Measurements from ENCODE around the gene TCF7L2.

TCF7L2 gene

DNA sequence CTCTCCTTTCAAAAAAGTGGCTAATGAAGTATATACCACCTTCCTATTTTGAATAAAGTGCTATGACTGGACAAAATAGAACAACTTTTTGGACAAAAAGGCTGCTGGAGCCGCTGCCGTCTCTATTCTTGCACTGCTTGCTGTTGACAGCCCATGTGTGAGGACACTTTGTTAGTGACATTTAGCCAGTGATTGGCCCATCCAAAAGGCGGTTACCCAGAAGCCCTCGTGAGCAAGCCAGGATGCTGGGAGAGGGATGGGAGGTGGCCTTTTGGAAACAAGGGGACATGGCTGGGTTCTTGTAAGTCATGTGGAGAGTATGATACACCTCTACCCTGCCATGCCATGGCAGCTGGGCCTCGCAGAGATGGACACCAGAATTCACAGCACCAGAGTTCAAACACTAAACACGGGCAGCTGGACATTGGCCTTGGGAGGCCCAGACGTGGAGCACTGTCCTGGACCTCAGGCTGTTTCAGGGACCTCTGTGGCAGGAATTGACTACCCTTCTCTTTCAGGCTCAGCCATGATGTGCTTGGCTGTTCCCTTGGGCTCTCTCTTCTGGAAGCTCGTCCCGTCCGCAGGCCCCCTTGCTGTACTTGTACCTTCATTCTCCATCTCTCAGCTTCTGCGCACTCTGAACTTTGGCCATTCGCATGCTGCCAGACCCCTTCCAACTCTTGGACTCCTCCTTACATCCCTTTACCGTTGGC is 118.3 kb downstream of the TCF7L2 start:
- no peak for DNase-seq

DNA sequence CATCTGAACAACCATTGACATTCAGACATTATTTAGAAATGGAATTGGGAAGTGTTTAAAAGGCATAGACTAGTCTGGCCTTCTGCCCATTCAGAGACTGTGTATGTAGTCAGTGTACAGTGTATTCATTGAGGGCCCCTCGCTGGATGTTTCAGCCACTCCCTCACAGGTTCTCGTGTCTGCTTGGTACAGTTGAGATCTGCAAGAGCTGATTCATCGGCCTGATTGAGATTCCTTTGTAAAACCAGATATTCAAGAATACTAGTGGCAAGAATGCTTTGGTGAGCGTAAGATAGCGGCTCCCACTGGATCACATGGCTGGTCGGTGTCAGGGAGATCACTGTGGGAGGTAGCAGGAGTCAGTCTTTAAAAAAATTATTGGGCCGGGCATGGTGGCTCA is 119.5 kb downstream of the TCF7L2 start:
- DNase-seq: peak; percentile 53

DNA sequence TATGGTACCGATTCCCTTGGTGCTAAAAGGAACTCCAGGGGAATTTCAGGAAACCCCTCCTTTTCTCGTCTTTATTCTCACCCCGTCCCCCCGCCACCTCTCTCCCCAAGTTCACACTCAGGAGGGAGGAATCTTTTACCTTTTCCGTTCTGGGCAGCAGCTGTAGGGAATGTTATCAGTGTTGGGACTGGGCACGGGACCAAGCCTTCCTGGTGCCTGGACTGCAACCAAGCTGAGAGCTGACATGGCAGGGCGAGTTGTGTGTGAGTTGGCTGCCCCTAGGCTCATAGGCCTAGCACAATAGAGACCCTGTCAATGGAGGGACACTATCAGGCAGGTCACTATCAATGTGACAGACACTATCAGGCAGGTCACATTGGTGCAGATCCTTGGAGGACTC is 121.4 kb downstream of the TCF7L2 start:
- no peak for DNase-seq

DNA sequence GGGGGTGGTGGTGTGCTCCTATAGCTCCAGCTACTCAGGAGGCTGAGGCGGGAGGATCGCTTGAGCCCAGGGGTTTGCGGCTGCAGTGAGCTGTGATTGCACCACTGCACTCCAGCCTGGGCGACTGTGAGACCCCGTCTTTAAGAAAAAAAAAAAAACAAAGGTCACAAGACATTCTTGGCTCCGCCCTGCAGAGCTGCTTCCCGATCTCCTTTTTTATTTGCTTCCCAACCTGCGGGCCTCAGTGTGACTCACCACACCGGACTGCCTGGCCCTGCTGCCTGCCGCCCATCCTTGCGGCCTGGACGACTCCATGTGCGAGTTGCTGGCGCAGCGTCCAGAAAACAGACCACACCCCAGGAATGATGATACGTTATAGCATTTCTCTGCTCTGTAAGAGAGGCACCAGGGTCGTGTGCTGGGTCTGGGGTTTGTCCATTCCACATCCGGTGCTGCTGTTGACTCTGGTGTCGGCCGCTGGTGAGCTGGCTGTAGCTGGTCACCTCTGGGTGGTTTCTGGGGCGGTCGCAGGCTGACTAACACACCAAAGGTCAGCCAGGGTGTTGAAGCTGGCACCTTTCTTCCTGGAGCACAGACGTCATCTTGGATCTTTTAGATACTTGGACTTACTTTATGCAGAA is 123.6 kb downstream of the TCF7L2 start:
- peak; percentile 89 for DNase-seq

DNA sequence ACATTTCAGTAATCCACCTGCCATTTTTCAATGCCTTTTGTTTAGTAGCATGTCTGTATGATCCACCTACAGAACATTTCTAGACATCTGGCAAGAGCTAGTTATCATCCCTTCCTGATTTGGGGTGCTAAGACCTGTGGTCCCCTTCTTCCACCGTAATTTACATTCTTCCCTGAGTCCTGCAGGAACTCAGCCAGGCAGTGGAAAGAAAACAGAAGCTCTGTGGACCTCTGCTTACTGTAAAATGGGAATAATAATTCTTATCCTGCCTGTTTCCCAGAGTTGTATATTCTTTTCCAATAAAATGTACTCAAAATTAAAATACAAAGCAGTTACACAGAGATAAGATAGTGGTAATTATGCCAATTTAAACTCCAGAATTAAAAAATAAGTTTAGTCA is 126.9 kb downstream of the TCF7L2 start:
- DNase-seq: no peak

DNA sequence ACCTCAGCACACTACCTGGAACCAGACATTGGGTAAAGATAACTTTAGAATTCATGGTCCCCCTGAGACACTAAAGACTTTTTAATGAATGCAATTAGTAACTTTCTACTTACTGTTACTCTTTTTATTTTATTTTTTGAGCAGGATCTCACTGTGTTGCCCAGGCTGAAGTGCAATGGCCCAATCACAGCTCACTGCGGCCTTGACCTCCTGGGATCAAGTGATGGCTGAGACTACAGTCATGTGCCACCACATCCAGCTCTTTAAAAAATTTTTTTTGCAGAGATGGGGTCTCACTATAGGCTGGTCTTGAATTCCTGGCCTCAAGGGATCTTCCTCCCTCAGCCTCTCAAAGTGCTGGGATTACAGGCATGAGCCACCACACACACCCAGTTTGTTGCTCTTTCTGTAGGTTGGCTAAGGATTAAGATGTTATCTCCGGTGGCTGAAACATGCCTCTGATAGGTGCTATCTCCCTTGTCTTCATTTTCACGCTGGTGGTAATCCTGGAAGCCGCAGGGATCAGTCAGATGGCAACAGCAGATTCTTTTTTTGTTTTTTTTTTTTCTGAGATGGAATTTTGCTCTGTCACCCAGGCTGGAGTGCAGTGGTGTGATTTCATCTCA is 128.3 kb downstream of the TCF7L2 start:
- no peak for DNase-seq

DNA sequence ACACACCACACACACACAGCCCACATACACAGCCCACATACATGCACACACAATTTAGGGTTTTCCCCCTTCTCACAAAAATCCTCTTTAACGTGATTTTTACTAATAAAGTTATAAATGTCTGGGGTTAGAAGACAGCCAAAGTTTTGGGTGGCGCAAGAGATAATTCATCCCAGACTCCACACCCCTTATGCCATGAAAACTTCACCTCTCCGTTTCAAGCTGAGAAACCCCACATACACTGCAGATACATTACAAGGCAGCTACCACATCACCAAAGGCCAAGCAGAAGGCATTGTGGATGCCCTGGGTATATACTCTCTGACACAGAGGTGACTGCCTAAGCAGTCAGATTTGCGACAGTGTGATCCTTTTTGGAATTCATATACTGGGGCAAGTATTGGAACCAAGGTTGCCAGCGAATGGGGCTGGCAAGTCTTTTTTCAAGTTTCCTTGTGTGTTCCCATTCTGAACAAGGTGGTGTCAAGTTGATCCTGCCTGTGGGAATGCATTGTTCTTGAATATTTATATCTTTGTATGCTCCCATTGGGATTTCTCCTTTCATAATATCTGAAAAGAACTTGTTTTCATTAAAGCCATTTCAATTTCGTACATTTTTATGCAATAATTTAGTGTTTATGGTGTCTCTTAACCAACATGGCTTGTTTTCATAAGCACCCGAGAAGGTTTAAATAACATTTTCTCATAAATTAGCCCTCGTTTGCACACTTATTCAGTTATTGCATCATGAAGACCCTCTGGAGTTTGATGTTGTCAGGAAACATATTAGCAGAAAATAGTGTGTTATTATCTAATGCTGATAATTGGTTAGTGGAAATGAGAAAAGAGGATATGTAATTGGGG is 130.2 kb downstream of the TCF7L2 start:
- no peak for DNase-seq

DNA sequence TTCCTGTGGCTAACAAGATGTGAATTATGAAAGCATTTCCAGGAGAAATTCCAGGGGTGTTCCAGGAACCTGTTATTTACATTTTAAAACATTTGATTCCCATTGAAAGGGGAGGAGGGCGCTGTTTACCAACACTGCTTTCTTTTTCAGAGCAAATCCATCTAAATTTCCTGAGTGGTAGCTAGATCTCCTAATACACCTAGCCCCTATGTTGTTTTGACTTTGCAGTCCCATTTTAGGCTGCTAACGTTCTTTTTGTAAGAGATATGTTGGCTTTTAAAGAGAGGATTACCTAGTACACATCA is 130.8 kb downstream of the TCF7L2 start:
- no peak for DNase-seq

DNA sequence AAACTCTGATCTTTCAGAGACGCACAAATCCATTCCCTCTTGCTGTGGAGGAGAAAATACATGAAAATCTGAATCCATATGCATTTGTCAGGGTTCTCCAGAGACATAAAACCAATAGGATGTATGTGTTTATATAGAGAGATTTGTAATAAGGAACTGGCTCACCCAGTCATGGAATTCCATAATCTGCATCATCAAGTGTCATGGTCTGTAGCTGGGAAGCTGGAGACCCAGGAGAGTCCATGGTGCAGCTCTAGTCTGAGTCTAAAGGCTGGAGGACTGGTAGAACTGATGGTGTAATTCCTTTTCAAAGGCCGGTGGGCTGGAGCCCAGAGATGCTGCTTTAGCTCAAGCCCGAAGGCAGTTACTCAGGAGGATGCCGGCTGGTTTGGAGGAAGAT is 134.0 kb downstream of the TCF7L2 start:
- DNase-seq: peak; percentile 69

DNA sequence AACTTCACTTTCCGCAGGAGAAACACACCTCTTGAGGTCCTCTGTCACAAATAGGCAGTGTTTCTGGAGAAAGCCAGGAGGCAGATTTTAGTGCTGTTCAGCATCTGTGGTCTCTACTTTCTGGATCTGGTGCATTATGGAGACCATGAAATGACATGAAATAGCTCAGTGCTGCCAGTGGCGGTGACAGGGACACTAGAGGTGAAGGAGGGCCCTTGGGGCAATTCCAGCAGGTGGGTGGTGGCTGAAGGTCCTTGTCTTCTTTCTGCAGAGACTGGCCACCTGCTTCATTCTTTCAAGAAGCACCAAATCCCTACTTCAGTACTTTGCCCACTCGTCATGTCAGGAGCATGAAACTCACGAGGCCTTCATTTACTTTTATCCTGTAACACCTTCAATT is 135.7 kb downstream of the TCF7L2 start:
- DNase-seq: no peak

DNA sequence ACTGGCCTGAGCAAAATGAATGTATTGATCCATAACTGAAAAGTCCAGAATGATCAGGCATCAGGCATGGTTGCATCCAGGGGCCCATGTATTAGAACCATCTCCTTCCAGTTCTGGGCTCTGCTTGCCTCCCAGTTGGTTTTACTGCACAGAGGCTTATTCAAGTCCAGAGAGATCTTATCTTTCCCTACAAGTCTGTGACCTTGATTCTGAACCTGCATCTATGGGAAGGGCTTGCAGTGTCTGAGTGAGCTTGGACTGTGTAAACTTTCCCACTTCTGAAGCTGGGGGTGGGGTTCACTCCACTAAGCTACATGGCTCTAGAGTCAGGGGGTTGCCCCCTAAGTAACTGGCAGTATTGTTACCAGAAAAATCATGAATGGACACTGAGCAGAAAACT is 136.2 kb downstream of the TCF7L2 start:
- DNase-seq: no peak

DNA sequence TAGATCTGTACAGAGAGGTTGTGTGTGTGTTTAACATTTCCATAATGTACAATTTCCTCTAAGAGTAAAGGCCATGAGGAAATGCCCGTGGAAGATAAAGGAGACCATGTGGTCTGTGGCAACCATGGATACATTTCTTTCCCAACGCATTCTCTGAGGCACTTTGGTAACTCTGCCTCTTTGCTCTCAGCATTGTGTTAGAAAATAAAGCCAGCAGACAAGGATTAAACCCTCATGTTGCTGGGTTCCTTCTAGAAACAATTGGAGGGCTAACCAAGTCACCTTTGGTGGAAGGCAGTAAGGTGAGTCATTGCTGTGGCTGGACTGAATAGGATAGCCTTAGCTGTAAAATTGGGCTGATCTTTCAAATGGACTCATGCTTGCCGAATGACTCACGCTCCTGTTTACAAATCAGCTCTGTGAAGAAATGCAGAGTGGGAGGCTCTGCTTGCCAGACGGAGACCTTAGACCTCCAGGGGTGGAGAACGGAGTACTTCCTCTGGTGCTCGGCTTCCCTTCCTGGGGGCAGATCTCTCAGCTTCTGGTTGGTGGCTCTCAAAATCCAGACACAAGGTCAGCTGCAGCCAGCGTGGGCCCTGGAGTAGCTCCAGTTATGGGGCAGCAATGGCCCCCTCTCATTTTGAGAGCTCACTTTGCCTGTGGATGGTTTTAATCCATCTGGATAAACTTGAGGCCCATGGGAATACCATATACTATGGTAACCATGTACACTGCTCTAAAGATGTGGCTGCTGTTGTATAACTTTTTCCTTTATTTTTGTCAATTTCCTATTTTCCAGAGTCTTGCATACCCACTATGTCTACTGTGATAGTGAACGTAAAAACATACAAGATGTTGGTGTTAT is 137.3 kb downstream of the TCF7L2 start:
- DNase-seq: peak; percentile 98

DNA sequence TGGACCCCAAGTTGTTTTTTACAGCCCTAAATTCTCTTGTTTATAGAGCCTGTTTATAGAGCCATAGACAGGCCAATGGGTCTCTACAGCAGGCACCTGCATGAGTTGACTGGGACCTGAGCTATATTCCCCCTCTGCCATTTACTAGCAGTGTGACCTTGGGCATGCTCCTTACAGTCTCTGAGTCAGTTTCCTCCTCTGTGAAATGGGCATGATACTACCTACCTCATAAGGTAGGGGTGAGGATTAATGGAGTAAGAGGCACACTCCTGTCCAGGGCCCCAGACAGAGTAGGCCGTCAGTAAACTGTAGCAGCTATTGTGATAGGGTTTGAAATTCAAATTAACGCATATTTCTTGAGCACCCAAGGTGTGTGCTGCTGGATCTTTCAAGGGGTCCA is 138.1 kb downstream of the TCF7L2 start:
- no peak for DNase-seq

DNA sequence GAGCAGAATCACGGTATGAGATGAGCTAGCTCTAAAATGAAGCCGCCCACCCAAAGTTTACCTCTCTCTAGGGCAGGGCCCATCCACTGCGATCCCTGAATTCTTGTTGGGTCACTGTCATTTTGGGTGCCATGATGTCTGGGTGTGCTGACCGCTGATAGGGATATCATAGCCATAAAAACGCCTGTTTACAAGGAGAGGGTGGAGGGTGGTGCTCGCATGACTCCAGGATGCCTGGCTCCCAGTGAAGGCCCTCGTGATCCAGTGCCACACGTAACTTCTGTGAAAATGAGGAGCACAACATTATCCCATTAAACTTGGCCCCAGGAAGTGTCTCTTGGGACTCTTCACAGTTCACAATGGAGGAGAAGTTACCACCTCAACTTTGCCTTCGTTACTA is 139.5 kb downstream of the TCF7L2 start:
- DNase-seq: no peak

DNA sequence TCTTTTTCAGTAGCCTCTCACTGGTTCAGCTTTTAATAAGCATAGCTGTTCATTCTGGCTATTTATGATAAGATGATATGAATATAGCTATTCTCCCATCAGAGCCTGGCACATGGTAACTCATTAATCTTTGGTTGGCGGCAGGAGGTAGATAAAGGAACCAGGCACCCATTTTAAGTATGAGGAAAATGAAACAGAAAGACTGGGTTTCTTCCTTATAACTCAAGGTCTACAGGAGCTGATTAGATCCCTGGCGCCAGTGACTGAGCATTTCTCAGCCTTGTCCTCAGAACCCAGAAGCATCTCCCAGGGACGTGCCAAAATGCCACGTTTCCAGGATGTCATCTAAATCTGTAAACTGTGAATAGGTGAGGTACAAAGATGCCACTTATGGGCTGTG is 141.9 kb downstream of the TCF7L2 start:
- no peak for DNase-seq

DNA sequence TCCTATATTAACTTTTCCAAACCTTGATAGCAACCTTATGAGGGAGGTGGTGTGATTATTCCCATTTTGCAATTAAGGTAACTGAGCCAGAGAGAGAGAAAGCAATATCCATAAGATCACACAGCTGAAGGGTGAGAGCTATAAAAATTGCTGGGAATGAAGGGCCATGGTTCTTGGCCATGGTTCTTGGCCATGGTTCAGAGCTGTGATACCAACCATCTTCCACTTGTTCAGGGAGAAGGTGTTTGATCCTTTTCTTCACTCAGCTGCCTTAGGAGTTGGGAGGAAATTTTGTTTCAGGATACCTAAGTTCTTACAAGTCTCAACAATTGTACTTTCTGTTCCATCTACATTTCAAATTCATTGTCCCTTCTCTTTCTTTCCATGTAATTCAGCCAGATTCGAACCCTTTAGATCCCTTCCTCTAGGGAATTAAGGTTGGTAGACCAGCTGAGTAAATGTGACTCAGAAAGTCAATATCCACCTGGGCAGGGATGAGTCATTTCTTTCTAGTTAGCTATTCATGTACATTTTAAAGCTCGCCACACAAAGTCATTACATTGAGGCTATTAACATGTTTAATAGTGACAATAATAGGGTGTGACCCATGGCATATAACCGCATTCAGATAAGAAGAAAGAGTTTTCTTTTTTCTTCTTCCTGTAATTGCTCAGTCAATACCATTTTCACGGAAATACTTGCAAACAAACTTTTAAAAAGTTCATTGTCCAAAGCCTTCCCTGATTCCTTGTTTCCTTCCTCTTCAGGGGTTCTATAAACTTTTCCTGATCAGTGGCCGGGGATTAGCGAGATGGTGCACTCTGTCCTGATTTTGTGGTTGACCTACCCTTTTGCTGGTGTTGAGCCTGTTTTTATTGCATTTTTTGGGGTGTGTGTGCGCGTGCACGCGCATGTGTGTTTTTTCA is 143.4 kb downstream of the TCF7L2 start:
- peak; percentile 65 for DNase-seq

DNA sequence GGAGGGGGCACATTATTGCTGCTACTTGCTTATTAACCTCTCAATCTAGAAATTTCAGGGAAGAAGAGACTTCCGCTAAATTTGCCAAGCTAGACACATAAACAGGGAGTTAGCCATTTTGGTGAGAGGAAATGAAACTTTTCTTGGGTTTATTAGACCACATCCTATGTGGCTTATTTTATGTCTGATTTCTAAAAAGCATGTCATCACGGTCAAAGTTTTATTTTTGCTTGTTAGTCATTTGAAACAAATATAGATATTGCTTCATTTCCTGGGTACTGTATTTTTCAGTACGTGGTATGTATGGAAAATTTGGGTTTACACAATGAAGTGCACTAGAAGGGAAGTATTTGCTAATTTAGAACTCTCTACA is 144.1 kb downstream of the TCF7L2 start:
- DNase-seq: peak; percentile 76

DNA sequence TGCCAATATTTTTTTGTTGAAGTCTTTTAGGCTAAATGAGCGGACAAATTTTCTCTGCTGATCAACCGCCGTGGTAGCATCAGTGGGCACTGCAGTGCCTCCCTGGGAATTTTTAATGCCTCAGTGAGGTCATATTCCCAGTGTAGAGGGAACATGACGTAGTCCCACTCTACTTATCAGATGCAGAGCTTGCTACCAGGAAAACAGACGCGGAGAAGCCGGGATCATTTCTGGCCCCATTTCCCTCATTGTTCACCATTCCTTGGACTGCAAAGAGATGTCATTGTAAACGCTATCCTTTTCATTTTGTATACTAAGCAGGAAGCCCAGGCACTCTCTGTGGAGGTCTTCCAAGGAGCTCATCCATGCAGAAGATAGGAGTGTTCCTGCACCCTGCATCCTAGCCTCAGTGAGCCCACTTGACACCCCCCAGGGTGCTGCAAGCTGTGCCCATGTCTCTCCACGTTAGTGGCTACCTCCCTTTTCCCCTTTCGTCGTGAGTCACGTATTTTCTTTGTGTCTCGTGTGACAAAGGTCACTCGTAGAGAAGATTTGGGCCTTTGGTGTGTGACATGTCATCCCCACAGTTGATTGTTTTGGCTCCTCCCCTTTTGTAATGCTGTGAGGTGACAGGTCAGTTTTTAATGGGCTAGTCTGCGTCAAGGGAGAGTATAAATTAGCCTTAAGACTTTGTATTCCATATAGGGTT is 145.5 kb downstream of the TCF7L2 start:
- DNase-seq: no peak

DNA sequence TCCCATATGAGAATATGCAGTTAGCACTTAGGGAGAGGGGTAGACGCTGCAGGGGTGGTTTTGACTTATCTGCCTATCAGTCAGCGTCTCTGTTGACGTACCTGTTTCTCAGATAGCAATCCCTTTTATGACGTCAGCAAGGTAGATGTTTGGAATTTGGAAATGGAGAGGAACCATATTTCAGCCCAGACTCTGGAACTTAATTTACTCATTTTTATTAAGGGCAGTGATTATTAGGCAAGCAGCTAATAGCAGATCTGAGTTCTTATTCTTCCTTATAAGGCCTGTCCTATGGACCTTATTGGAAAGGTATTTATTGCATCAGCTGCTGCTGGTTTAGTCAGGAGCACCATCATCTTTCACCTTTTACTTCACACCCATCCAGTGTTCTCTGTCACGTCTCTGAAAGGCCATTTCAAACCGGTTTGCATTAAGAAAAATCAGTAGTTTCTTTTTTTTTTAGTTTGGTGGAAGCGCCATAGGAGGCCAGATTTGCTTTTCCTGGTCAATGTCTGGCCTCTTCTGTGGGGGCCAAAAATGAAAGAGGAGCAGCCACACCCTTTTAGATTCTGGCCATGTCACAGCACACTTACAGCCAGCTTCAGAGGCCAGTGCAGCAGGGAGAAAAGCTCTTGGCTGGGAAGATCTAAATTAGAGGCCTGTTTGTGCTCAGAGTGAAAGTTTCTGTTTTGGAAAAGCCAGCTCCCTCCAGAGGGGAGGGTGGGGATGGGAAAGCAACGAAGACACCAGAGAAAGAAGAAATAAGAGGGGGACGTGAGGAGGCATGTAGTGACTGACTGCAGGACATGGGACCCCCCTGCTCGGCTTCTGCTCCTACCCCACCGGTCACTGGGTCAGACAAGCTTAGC is 146.3 kb downstream of the TCF7L2 start:
- DNase-seq: no peak

DNA sequence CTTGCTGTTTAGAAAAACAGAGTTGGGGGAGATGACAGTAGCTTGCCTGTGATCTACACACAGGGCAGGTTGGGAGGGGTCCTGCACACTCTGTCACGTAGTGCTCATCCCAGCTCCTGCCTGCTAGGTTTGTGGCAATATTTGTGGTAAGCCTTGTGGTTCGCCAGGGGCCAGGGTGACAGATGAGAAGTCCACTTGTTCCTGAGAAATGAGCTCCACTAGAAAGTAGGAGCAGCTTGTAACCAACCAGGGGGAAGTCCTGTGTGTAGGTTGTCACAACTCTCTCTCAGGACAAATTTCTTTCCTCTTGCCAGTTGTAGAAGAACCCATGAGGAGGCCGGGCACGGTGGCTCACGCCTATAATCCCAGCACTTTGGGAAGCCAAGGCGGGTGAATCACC is 147.0 kb downstream of the TCF7L2 start:
- no peak for DNase-seq

All from fibroblast of skin of right biceps (primary cell).